Measurements from ENCODE around the gene MMP11.

MMP11 gene

DNA sequence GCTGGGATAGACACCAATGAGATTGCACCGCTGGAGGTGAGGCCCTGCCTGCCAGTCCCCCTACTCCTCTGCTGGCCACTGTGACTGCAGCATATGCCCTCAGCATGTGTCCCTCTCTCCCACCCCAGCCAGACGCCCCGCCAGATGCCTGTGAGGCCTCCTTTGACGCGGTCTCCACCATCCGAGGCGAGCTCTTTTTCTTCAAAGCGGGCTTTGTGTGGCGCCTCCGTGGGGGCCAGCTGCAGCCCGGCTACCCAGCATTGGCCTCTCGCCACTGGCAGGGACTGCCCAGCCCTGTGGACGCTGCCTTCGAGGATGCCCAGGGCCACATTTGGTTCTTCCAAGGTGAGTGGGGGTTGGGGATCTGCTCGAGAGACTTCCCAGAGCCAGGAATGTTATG lies 8.4 kb downstream of the MMP11 start:
- DNase-seq: no peak
- TF ChIP-seq GATA1 (IDR thresholded peaks at IDR 0.05; ENCODE audit: low read depth, low read length): no peak
- TF ChIP-seq POLR2A (IDR thresholded peaks at IDR 0.05; ENCODE audit: low read length): no peak

DNA sequence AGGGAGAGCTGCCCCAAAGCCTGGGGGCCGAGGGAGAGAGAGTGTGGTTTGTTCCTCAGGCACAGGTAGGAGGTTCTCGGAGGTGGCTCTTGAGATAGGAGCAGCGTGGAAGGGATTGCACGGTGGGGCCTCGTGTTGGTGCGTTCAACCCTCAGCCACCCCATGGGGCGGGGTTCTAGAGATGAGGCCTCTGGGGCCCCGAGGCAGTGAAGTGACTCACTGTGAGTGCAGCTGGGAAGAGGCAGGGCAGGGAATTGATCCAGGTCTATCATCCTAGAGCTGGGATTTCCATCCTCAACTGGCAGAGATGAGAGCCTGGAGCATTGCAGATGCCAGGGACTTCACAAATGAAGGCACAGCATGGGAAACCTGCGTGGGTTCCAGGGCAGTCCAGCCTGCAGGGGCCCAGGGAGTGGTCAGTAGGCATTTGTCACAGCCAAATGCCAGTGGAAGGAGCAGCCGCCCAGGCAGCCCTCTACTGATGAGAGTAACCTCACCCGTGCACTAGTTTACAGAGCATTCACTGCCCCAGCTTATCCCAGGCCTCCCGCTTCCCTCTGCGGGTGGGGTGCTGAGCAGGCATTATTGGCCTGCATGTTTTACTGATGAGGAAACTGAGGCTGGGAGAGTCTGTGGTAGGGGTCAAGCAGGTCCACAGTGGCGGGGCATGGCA lies 9.0 kb downstream of the MMP11 start:
- TF ChIP-seq GATA1 (IDR thresholded peaks at IDR 0.05; ENCODE audit: low read depth, low read length) (no peak), POLR2A (IDR thresholded peaks at IDR 0.05; ENCODE audit: low read length) (no peak)
- DNase-seq: no peak

- TF ChIP-seq POLR2A (IDR thresholded peaks at IDR 0.05; ENCODE audit: low read length) (no peak), GATA1 (IDR thresholded peaks at IDR 0.05; ENCODE audit: low read depth, low read length) (no peak)
- DNase-seq: no peak
Measured at GRCh38 chr22:23782252-23782651, 9.6 kb downstream of the MMP11 start.

DNA sequence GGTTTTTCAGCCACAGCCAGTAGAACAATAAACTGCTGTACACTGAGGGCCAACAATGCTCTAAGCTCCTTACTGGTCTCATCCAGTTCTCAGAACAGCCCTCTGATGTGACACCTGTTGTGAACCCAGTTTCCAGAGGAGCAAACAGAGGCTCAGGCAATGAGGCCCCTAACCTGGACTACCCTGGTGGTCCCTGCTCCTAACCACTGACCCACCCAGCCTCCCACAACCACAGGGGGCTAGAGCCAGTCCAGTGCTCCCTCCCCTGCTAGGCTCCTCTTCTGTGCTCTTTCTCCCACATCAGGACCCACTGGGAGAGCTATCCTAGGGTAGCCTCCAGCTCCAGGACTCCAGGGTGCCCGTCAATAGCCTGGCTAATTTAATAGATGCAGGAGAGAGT lies 10.1 kb downstream of the MMP11 start:
- no peak for DNase-seq

DNA sequence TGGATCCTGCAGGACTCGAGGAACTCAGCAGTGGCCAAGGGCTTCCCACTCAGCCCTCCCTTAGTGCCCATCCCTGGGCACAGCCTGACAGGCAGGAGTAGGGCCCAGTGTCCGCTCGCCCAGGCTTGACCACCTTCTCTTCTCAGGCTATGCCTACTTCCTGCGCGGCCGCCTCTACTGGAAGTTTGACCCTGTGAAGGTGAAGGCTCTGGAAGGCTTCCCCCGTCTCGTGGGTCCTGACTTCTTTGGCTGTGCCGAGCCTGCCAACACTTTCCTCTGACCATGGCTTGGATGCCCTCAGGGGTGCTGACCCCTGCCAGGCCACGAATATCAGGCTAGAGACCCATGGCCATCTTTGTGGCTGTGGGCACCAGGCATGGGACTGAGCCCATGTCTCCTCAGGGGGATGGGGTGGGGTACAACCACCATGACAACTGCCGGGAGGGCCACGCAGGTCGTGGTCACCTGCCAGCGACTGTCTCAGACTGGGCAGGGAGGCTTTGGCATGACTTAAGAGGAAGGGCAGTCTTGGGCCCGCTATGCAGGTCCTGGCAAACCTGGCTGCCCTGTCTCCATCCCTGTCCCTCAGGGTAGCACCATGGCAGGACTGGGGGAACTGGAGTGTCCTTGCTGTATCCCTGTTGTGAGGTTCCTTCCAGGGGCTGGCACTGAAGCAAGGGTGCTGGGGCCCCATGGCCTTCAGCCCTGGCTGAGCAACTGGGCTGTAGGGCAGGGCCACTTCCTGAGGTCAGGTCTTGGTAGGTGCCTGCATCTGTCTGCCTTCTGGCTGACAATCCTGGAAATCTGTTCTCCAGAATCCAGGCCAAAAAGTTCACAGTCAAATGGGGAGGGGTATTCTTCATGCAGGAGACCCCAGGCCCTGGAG lies 10.9 kb downstream of the MMP11 start:
- TF ChIP-seq GATA1 (IDR thresholded peaks at IDR 0.05; ENCODE audit: low read depth, low read length) (no peak), POLR2A (IDR thresholded peaks at IDR 0.05; ENCODE audit: low read length) (no peak)

More for the DNA sequence above, 10.1 kb downstream of the MMP11 start:
- no peak for TF ChIP-seq GATA1 (IDR thresholded peaks at IDR 0.05; ENCODE audit: low read depth, low read length)
- TF ChIP-seq POLR2A (IDR thresholded peaks at IDR 0.05; ENCODE audit: low read length): no peak

GRCh38 chr22:23784215-23784732 lies 11.6 kb downstream of the MMP11 start:
- TF ChIP-seq POLR2A (IDR thresholded peaks at IDR 0.05; ENCODE audit: low read length): no peak
- no peak for TF ChIP-seq GATA1 (IDR thresholded peaks at IDR 0.05; ENCODE audit: low read depth, low read length)

More for the DNA sequence above, 10.9 kb downstream of the MMP11 start:
- no peak for DNase-seq

GRCh38 chr22:23786261-23786710 lies 13.6 kb downstream of the MMP11 start:
- TF ChIP-seq GATA1 (IDR thresholded peaks at IDR 0.05; ENCODE audit: low read depth, low read length): no peak
- TF ChIP-seq POLR2A (IDR thresholded peaks at IDR 0.05; ENCODE audit: low read length): no peak
- no peak for DNase-seq

More at GRCh38 chr22:23784215-23784732, 11.6 kb downstream of the MMP11 start:
- no peak for DNase-seq

DNA sequence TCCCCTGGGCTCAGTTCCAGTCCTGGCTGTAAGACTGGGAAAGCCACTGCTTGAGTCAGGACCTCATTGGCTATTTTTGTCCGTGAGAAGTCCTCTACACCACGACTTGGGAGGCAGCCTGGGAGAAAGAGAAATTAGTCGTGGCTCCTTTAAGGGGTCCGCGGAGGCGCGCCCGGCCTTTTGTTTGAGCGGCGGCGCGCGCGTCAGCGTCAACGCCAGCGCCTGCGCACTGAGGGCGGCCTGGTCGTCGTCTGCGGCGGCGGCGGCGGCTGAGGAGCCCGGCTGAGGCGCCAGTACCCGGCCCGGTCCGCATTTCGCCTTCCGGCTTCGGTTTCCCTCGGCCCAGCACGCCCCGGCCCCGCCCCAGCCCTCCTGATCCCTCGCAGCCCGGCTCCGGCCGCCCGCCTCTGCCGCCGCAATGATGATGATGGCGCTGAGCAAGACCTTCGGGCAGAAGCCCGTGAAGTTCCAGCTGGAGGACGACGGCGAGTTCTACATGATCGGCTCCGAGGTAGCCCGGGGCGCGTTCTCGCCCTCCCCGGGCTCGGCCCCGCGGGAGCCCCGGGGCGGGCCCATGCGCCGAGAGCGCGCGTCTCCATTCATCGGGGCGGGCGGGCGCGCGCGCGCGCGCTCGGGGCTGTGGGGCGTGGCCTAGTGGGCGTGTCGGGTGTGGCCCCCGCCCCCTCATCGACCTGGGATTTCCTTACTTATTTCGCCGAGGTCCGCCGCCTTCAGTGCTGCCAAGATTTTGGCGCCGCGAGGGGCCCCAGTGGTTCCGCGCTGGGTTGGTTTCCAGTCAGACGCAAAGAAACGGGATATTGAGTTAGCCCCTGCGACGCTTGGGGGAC lies 14.3 kb downstream of the MMP11 start, which contains the start of gene SMARCB1:
Gene SMARCB1 (plus strand): TSS at position 215 of the 848 bp plus-strand sequence. CDS start 204 bp downstream, at position 419.
- TF ChIP-seq POLR2A (IDR thresholded peaks at IDR 0.05; ENCODE audit: low read length): peak; percentile 72
- TF ChIP-seq GATA1 (IDR thresholded peaks at IDR 0.05; ENCODE audit: low read depth, low read length): no peak

DNA sequence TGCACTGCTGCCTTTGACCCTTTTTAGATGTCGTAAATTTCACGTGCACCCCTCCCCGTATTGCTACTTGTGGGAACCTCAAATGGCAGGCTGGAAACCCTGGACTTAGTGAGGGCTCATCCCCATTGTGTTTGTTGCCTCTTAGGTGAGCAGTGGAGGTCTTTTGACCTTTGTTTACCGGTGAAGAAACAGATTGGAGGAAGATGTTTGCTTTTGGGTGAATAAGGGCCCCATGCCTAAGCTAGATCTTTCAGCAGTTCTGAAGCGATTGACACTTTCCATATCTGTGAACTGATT lies 14.9 kb downstream of the MMP11 start:
- TF ChIP-seq GATA1 (IDR thresholded peaks at IDR 0.05; ENCODE audit: low read depth, low read length) (no peak), POLR2A (IDR thresholded peaks at IDR 0.05; ENCODE audit: low read length) (no peak)
- DNase-seq: no peak

More for the DNA sequence above, 14.3 kb downstream of the MMP11 start, which contains the start of gene SMARCB1:
- DNase-seq: peak; percentile 92 to 94

GRCh38 chr22:23787910-23788309 lies 15.3 kb downstream of the MMP11 start:
- TF ChIP-seq GATA1 (IDR thresholded peaks at IDR 0.05; ENCODE audit: low read depth, low read length) (no peak), POLR2A (IDR thresholded peaks at IDR 0.05; ENCODE audit: low read length) (no peak)
- no peak for DNase-seq

DNA sequence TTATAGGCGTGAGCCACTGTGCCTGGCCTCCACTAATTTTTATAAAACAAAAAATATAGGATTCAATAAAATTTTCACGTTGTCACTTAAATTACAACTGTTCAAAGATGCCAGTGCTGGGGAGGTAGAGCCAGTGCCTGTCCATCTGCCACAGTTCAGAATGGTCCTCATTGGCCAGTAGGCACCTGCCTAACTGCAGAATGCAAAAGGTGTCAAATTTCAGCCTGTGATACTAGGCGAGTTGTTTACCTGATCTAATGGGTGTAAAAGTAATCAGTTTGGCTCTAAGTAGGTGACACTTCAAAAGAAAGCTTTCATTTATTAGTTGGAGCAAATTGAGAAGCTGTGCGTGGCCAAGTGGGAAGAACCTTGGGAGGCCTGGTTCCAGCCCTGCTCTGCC lies 16.5 kb downstream of the MMP11 start:
- TF ChIP-seq GATA1 (IDR thresholded peaks at IDR 0.05; ENCODE audit: low read depth, low read length): no peak
- TF ChIP-seq POLR2A (IDR thresholded peaks at IDR 0.05; ENCODE audit: low read length): no peak

DNA sequence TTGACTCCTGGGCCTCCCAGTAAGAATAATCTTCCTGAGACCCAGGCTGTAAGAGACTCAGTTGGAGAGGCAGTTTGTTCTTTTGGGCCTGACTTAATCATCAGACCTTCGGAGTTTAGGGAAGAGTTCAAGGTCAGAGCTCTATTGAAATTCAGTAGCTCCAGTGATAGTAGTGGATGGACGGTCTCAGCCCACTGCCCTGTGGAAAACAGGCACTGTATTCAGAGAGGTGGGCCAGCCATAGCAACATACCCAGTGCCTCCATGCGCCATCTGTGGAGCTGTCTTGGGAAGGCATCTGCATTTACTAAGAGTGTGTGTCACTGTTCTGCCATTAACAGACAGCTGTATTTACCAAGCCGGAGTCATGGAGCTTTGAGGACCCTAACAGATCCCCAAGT lies 17.0 kb downstream of the MMP11 start:
- TF ChIP-seq GATA1 (IDR thresholded peaks at IDR 0.05; ENCODE audit: low read depth, low read length): no peak
- no peak for TF ChIP-seq POLR2A (IDR thresholded peaks at IDR 0.05; ENCODE audit: low read length)
- DNase-seq: no peak

More for the DNA sequence above, 16.5 kb downstream of the MMP11 start:
- DNase-seq: no peak
